CD14-positive monocyte (primary cell): ENCODE data around the gene NRXN3. TPM values are rescaled to one million over a fixed set of nuclear protein-coding genes. Genes with fewer than 3 reads are reported as not detected.

Experiments
- DNase-seq, 3 donors: peaks; one replicate each; pipeline ENCODE4 v3.0.0-alpha.2; 2011 to 2022
- H2AFZ ChIP-seq: 2 replicates; pipeline ENCODE4 v1.6.0; 2012; ENCODE audit warnings: mild to moderate bottlenecking, low read depth, low read length, inconsistent platforms; ENCODE audit not compliant: insufficient read depth, poor library complexity, severe bottlenecking
- H3K27ac ChIP-seq, 2 donors: 1 replicate in 1 of 2; 2 replicates in 1 of 2; pipeline ENCODE4 v1.5.1; 2012 to 2013; ENCODE audit warnings: low read length in 2 of 2, control low read depth in 1 of 2, inconsistent platforms in 1 of 2, low read depth in 1 of 2, mild to moderate bottlenecking in 1 of 2
- H3K27me3 ChIP-seq, 2 donors: one replicate each; pipeline versions ENCODE4 v1.6.0 to v1.6.1; 2011 to 2013; ENCODE audit warnings: low read length in 2 of 2; ENCODE audit not compliant: control insufficient read depth in 2 of 2, insufficient read depth in 2 of 2
- H3K36me3 ChIP-seq, 2 donors: replicated peaks in 1 of 2; 1 replicate in 1 of 2; 2 replicates in 1 of 2; pipeline versions ENCODE4 v1.5.1 to v1.6.1; 2012 to 2013; ENCODE audit warnings: low read length in 2 of 2, control low read depth in 1 of 2, inconsistent platforms in 1 of 2, mild to moderate bottlenecking in 1 of 2; ENCODE audit not compliant: insufficient read depth in 2 of 2, control insufficient read depth in 1 of 2
- H3K4me1 ChIP-seq, 2 donors: 1 replicate in 1 of 2; 2 replicates in 1 of 2; pipeline versions ENCODE4 v1.5.1 to v1.6.1; 2012 to 2013; ENCODE audit warnings: low read length in 2 of 2, control low read depth in 1 of 2, inconsistent platforms in 1 of 2, mild to moderate bottlenecking in 1 of 2, moderate library complexity in 1 of 2; ENCODE audit not compliant: insufficient read depth in 2 of 2, control insufficient read depth in 1 of 2
- H3K4me2 ChIP-seq: replicated peaks from 2 replicates; pipeline ENCODE3; 2012; ENCODE audit warnings: low read length, moderate library complexity, mild to moderate bottlenecking; ENCODE audit not compliant: poor library complexity, severe bottlenecking; ENCODE audit errors: extremely low read depth
- H3K4me3 ChIP-seq, 3 experiments: fragments of 200-600 bp in 1 of 3; sonication (generic) in 1 of 3; replicated peaks in 1 of 3; 1 replicate in 2 of 3; 2 replicates in 1 of 3; pipeline ENCODE4 v1.5.1; 2011 to 2013; ENCODE audit warnings: low read length in 3 of 3, mild to moderate bottlenecking in 3 of 3, control low read depth in 2 of 3, low read depth in 2 of 3, inconsistent platforms in 1 of 3, moderate library complexity in 1 of 3
- H3K79me2 ChIP-seq: 2 replicates; pipeline ENCODE4 v1.6.0; 2012; ENCODE audit warnings: mild to moderate bottlenecking, control low read depth, inconsistent platforms, low read length, moderate library complexity; ENCODE audit not compliant: insufficient read depth
- H3K9ac ChIP-seq: 2 replicates; pipeline ENCODE4 v1.6.0; 2017; ENCODE audit warnings: low read length, mild to moderate bottlenecking; ENCODE audit not compliant: insufficient read depth, poor library complexity, severe bottlenecking
- H3K9me3 ChIP-seq, 2 donors: replicated peaks in 1 of 2; 1 replicate in 1 of 2; 2 replicates in 1 of 2; pipeline versions ENCODE4 v1.5.1 to v1.6.1; 2012 to 2013; ENCODE audit warnings: low read length in 2 of 2, control low read depth in 1 of 2; ENCODE audit not compliant: control insufficient read depth in 1 of 2, insufficient read depth in 1 of 2
- H4K20me1 ChIP-seq: 2 replicates; pipeline ENCODE4 v1.6.0; 2012; ENCODE audit warnings: mild to moderate bottlenecking, low read length, control low read depth, moderate library complexity; ENCODE audit not compliant: insufficient read depth
- H3K27ac Mint-ChIP-seq, 7 donors: one replicate each; pipeline ENCODE4 v1.8.0; 2020; ENCODE audit warnings: mild to moderate bottlenecking in 7 of 7, mixed read lengths in 7 of 7, moderate library complexity in 6 of 7, inconsistent platforms in 2 of 7
- H3K27me3 Mint-ChIP-seq, 3 donors: one replicate each; pipeline ENCODE4 v1.8.0; 2021 to 2022; ENCODE audit warnings: low read depth in 3 of 3, mild to moderate bottlenecking in 3 of 3, mixed read lengths in 3 of 3, moderate library complexity in 3 of 3, inconsistent platforms in 1 of 3
- H3K36me3 Mint-ChIP-seq, 2 donors: one replicate each; pipeline ENCODE4 v1.8.0; 2020; ENCODE audit warnings: mixed read lengths in 2 of 2, inconsistent platforms in 1 of 2, mild to moderate bottlenecking in 1 of 2
- H3K4me1 Mint-ChIP-seq: one replicate; pipeline ENCODE4 v1.8.0; 2020; ENCODE audit warnings: mild to moderate bottlenecking, mixed read lengths
- H3K4me3 Mint-ChIP-seq, 2 donors: one replicate each; pipeline ENCODE4 v1.8.0; 2020; ENCODE audit warnings: mild to moderate bottlenecking in 2 of 2, mixed read lengths in 2 of 2, moderate library complexity in 1 of 2
- H3K9me3 Mint-ChIP-seq, 7 donors: one replicate each; pipeline ENCODE4 v1.8.0; 2020 to 2022; ENCODE audit warnings: mixed read lengths in 7 of 7, mild to moderate bottlenecking in 6 of 7, moderate library complexity in 6 of 7, inconsistent platforms in 2 of 7
- WGBS: methylation state at CpG from one replicate; pipeline ENCODE4 v1.1.5; 2013; ENCODE audit warnings: missing lambda C conversion rate; ENCODE audit not compliant: insufficient coverage; 5-methylcytosine and 5-hydroxymethylcytosine counted together
- intact Hi-C, 2 donors: fragments of 100-400 bp; cut with micrococcal nuclease; formaldehyde crosslinking; loops; one replicate each; pipeline versions ENCODE4 v1.15.0 to v1.15.1; 2023
- polyA plus RNA-seq, 3 donors: library from polyadenylated mRNA; depleted of rRNA in 1 of 3; unstranded in 2 of 3; stranded (reverse) in 1 of 3; fragments of 300-500 nt in 2 of 3; fragments of >200 nt in 1 of 3; fragmentation: Illumina TruSeq in 2 of 3; gene quantifications; 1 replicate in 2 of 3; 2 replicates in 1 of 3; pipeline ENCODE4 v1.2.3, GENCODE V29; 2012 to 2021
- TF ChIP-seq, protein P1 (sequence below): fragments of 200-600 bp; IDR thresholded peaks from one replicate; pipeline ENCODE4 v1.8.0; 2022; ENCODE audit warnings: antibody characterized with exemption, mild to moderate bottlenecking

The NRXN3 gene
- polyA plus RNA-seq, 3 donors: not detected

- Histone ChIP-seq H3K4me2 (no peak overlapping the region), H4K20me1 (no peaks in the 10 kb centered on the region), H3K9ac (no peak overlapping the region), H3K9me3 (no peaks in the 10 kb centered on the region), H3K4me1 (no peaks in the 10 kb centered on the region), H3K79me2 (no peaks in the 10 kb centered on the region), H3K36me3 (no peaks in the 10 kb centered on the region), H3K4me3 (no peak overlapping the region), H3K27me3 (no peaks in the 10 kb centered on the region), H2AFZ (no peak overlapping the region), H3K27ac (no peak overlapping the region)
- no peaks in the 10 kb centered on the region for H3K36me3 Mint-ChIP-seq
- no peaks in the 10 kb centered on the region for H3K4me1 Mint-ChIP-seq
- 93% methylated on average over 3 of the region's 4 CpGs for WGBS
- TF ChIP-seq, protein P1, sequence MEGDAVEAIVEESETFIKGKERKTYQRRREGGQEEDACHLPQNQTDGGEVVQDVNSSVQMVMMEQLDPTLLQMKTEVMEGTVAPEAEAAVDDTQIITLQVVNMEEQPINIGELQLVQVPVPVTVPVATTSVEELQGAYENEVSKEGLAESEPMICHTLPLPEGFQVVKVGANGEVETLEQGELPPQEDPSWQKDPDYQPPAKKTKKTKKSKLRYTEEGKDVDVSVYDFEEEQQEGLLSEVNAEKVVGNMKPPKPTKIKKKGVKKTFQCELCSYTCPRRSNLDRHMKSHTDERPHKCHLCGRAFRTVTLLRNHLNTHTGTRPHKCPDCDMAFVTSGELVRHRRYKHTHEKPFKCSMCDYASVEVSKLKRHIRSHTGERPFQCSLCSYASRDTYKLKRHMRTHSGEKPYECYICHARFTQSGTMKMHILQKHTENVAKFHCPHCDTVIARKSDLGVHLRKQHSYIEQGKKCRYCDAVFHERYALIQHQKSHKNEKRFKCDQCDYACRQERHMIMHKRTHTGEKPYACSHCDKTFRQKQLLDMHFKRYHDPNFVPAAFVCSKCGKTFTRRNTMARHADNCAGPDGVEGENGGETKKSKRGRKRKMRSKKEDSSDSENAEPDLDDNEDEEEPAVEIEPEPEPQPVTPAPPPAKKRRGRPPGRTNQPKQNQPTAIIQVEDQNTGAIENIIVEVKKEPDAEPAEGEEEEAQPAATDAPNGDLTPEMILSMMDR: no peak
- peaks cover 0 to 7% (median 2%) of the 10 kb centered on the region in 3 donors for H3K27me3 Mint-ChIP-seq
- H3K4me3 Mint-ChIP-seq: no peak overlapping the region
- H3K9me3 Mint-ChIP-seq: peaks cover 0 to 3% (median 0%) of the 10 kb centered on the region in 7 donors
- no peak for DNase-seq
- H3K27ac Mint-ChIP-seq: no peak overlapping the region
- intact Hi-C loops: no loop called here
These were observed 188.4 kb downstream of the NRXN3 start for GRCh38 chr14:78358591-78358990.

DNA sequence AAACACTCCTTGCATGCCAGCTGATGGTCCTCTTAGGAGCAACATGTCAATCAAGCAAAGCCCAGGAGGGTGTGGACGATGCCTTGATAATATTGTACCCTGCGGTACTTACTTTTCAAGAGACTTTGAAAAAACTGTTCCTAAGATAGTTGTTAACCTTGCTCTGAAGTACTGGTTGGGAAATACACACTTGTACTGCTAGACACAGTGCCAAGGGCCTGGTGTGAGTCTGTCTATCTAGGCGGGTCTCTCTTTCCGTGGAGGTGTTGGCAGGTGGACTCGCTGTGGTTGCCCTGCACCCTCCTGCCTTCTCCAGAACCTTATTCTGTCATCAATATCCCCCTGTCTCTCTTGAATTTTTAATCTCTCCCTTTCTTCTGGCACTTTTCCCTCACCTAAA lies 189.4 kb downstream of the NRXN3 start:
- no peaks in the 10 kb centered on the region for H3K4me1 Mint-ChIP-seq
- no peaks in the 10 kb centered on the region for H3K36me3 ChIP-seq
- no peaks in the 10 kb centered on the region for H3K36me3 Mint-ChIP-seq
- DNase-seq: no peak
- no peaks in the 10 kb centered on the region for H3K79me2 ChIP-seq
- no peaks in the 10 kb centered on the region for H4K20me1 ChIP-seq
- H3K27me3 ChIP-seq: no peaks in the 10 kb centered on the region
- H3K27me3 Mint-ChIP-seq: peaks cover 0 to 7% (median 2%) of the 10 kb centered on the region in 3 donors
- no peaks in the 10 kb centered on the region for H3K9me3 ChIP-seq
- H3K4me1 ChIP-seq: no peaks in the 10 kb centered on the region
- H3K27ac ChIP-seq: no peak overlapping the region
- intact Hi-C loops: no loop called here
- TF ChIP-seq, protein P1: no peak
- peaks cover 0 to 3% (median 0%) of the 10 kb centered on the region in 7 donors for H3K9me3 Mint-ChIP-seq
- no peak overlapping the region for H3K9ac ChIP-seq
- whole genome bisulfite sequencing: 89% methylated on average over 3 of the region's 5 CpGs
- H3K4me3 Mint-ChIP-seq: no peak overlapping the region
- no peak overlapping the region for H3K4me3 ChIP-seq
- no peak overlapping the region for H3K4me2 ChIP-seq
- no peak overlapping the region for H3K27ac Mint-ChIP-seq
- H2AFZ ChIP-seq: no peak overlapping the region
